ENCODE data around the gene ANXA3. TPM values are rescaled to one million over a fixed set of nuclear protein-coding genes. Genes with fewer than 3 reads are reported as not detected.
A peak's percentile ranks its signal among the peaks of the same experiment; 100 is the strongest.

ANXA3 gene
- total RNA-seq, 1 experiment from 2014 or later, result 3.4 TPM

DNA sequence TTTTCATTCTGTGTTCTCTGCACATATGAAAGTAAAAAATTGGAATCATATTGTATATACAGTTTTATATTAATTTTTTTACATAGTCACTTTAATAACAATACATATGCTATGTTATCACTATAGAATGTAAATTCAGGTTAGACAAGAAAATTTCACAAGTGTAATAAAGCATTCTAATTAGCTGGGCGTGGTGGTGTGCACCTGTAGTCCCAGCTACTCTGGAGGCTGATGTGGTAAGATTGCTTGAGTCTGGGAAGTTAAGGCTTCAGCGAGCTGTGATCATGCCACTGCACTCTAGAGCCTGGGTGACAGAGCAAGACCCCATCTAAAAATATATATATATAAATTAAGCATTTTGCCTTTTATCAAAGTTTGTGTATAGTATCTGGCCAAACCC lies 95.7 kb downstream of the ANXA3 start:
- Histone ChIP-seq H3K27me3 (no peaks in the 10 kb centered on the region), H3K9me3 (replicated peaks) (no peaks in the 10 kb centered on the region; the same call in 1 of the 2 replicates), H3K4me1 (peaks cover 8% of the 10 kb centered on the region), H3K27ac (no peak overlapping the region), H3K36me3 (no peaks in the 10 kb centered on the region), H3K4me3 (no peak overlapping the region)
- no peak for DNase-seq

GRCh38 chr4:78648640-78649363 lies 97.2 kb downstream of the ANXA3 start:
- no peak for DNase-seq
- Histone ChIP-seq H3K9me3 (replicated peaks) (no peaks in the 10 kb centered on the region; the same call in 1 of the 2 replicates), H3K4me3 (no peak overlapping the region), H3K4me1 (peaks cover 8% of the 10 kb centered on the region), H3K27me3 (no peaks in the 10 kb centered on the region), H3K27ac (no peak overlapping the region), H3K36me3 (no peaks in the 10 kb centered on the region)

- no peaks in the 10 kb centered on the region for H3K36me3 ChIP-seq
- H3K4me1 ChIP-seq, result peaks cover 8% of the 10 kb centered on the region
- DNase-seq, result no peak
- no peak overlapping the region for H3K27ac ChIP-seq
- no peaks in the 10 kb centered on the region for H3K9me3 ChIP-seq (replicated peaks)
- H3K27me3 ChIP-seq, result no peaks in the 10 kb centered on the region
- H3K4me3 ChIP-seq, result no peak overlapping the region
These were observed 98.8 kb downstream of the ANXA3 start for GRCh38 chr4:78650106-78651024.

- no peaks in the 10 kb centered on the region for H3K9me3 ChIP-seq (replicated peaks)
- no peaks in the 10 kb centered on the region for H3K27me3 ChIP-seq
- no peaks in the 10 kb centered on the region for H3K36me3 ChIP-seq
- H3K4me1 ChIP-seq, result peaks cover 2% of the 10 kb centered on the region; the same call in 1 of the 2 replicates
- no peak overlapping the region for H3K27ac ChIP-seq
- H3K4me3 ChIP-seq, result no peak overlapping the region
- no peak for DNase-seq
These were observed 99.8 kb downstream of the ANXA3 start for GRCh38 chr4:78651250-78651860.

DNA sequence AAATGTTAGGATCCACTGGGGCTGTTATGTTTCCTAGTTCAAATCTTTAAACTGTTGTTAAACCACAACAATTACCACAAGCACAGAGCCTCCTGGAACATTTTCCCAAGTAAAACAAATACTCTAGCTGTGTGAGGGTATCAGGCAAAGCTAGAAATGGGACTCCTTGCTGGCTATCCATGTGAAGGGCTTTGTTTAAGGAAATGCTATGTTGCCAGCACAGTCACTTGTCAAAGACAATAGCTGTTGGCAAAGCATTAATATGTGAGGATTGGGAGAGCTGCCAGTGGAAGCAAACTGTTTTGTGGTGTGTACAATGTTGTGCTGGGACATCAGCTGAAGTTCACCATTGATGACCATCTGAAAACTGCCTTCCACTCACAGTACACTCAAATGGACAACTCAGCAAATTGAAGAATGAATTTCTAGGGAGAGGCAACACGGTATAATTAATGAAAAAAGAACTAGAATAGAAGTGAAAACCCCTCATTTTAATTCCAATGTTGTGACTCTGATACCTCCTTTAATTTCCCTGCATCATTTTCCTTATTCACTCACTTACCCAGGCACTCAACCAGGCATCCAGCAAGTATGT lies 100.8 kb downstream of the ANXA3 start:
- H3K27ac ChIP-seq, result no peak overlapping the region
- no peak overlapping the region for H3K4me3 ChIP-seq
- H3K27me3 ChIP-seq, result no peaks in the 10 kb centered on the region
- H3K36me3 ChIP-seq, result no peaks in the 10 kb centered on the region
- no peak for DNase-seq
- no peaks in the 10 kb centered on the region for H3K9me3 ChIP-seq (replicated peaks)
- H3K4me1 ChIP-seq, result no peaks in the 10 kb centered on the region

GRCh38 chr4:78653655-78654054 lies 102.1 kb downstream of the ANXA3 start:
- no peaks in the 10 kb centered on the region for H3K4me1 ChIP-seq
- no peaks in the 10 kb centered on the region for H3K9me3 ChIP-seq (replicated peaks)
- H3K4me3 ChIP-seq, result no peak overlapping the region
- no peaks in the 10 kb centered on the region for H3K27me3 ChIP-seq
- no peaks in the 10 kb centered on the region for H3K36me3 ChIP-seq
- no peak overlapping the region for H3K27ac ChIP-seq
- DNase-seq, result peak in 1 of 2 experiments; percentile 36

DNA sequence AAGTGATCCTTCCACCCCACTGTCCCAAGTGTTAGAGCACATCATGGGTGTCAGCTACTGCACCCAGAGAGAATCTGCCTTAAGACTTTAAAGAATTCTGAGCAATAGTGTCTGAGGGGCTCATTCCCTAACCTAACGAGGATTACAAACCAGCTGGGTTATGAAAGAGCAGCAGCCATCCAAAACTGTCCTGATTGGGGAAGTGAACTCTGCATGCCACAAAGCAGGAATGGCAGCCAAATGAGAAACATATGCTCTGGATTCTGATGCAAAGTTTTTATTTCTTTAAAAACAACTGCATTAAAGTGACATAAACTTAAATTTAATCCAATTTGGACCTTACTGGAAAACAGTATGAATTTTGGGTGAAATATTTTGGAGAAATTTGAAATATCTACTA lies 103.2 kb downstream of the ANXA3 start:
- no peaks in the 10 kb centered on the region for H3K27me3 ChIP-seq
- no peak for DNase-seq
- no peak overlapping the region for H3K27ac ChIP-seq
- H3K4me1 ChIP-seq, result no peaks in the 10 kb centered on the region
- no peaks in the 10 kb centered on the region for H3K36me3 ChIP-seq
- no peak overlapping the region for H3K4me3 ChIP-seq
- no peaks in the 10 kb centered on the region for H3K9me3 ChIP-seq (replicated peaks)

DNA sequence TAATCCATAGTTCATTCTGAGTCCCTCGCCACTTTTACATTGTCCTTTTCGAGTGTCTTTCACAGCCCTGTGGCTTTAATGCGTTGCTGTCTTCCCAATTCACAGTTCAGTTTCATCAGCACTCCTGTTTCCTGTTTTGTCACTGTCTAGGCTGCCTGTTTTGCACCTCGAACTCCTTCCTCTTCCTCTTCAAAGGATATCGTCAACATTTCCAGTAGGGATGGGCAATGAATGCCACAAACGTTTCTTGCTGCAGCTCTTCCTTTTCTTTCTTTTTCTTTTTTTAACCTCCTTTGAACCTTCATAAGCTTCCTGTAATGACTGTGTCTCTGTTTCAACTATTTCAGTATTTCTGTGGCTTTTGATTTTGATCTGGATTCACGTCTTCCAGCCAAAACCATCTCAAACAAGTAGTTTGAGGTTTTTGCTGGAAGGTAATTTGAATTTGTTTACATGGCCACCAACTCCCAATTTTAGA lies 105.4 kb downstream of the ANXA3 start:
- Histone ChIP-seq H3K27me3 (no peaks in the 10 kb centered on the region), H3K9me3 (replicated peaks) (no peaks in the 10 kb centered on the region), H3K4me1 (0 out of 2 replicates have a peak, but pooled peaks cover 2% of the 10 kb centered on the region), H3K36me3 (no peaks in the 10 kb centered on the region), H3K4me3 (no peak overlapping the region), H3K27ac (no peak overlapping the region)
- no peak for DNase-seq

GRCh38 chr4:78659264-78659663 lies 107.7 kb downstream of the ANXA3 start:
- H3K4me3 ChIP-seq, result no peak overlapping the region
- H3K27ac ChIP-seq, result no peak overlapping the region
- no peaks in the 10 kb centered on the region for H3K27me3 ChIP-seq
- no peak for DNase-seq
- no peaks in the 10 kb centered on the region for H3K36me3 ChIP-seq
- no peaks in the 10 kb centered on the region for H3K9me3 ChIP-seq (replicated peaks)
- 0 out of 2 replicates have a peak, but pooled peaks cover 5% of the 10 kb centered on the region for H3K4me1 ChIP-seq

DNA sequence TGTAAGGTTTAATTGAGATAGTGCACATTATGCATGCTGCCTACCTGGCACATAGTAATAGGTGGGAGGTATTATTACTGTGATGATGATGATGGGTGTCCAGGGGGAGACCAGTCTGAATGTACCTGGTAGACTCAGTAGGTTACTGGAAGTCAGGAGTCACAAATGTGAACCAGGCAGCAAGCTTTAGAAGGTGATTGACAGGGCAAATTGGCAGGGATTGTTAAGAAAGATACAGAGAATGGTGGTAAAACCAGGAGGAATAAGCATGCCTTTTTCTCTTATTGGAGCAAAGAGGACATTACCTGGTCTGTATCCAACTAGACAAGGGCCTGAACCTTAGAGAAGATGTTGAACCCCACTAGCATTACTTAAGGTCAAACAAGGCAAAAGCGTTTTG lies 108.1 kb downstream of the ANXA3 start:
- no peaks in the 10 kb centered on the region for H3K27me3 ChIP-seq
- DNase-seq, result no peak
- H3K4me1 ChIP-seq, result 0 out of 2 replicates have a peak, but pooled peaks cover 5% of the 10 kb centered on the region
- H3K4me3 ChIP-seq, result no peak overlapping the region
- H3K27ac ChIP-seq, result no peak overlapping the region
- no peaks in the 10 kb centered on the region for H3K9me3 ChIP-seq (replicated peaks)
- no peaks in the 10 kb centered on the region for H3K36me3 ChIP-seq

Other genes with a start within 250 kb of the ANXA3 start
- gene BMP2K, start 224.6 kb downstream of the ANXA3 start, total RNA-seq (2014; rRNA removed; shearing (Covaris generic)), result 42.6 and 56.1 TPM in 2 replicates